GM20431 (cell line): ENCODE data around the gene TRIM63.

Experiments used
- in situ Hi-C: fragments of 300-500 bp; cut with MseI, MboI; formaldehyde crosslinking; loops from one replicate; pipeline ENCODE4 v1.15.0; 2020; ENCODE audit warnings: low sequenced_read_pairs; ENCODE audit not compliant: unreplicated experiment

Gene TRIM63

GRCh38 chr1:26090893-26091292 is 23.5 kb upstream of the TRIM63 start:
- in situ Hi-C loops = no loop called here

- in situ Hi-C loops = no loop called here
These were observed 21.7 kb upstream of the TRIM63 start for GRCh38 chr1:26089125-26089524.

- in situ Hi-C loops = no loop called here
These were observed 17.4 kb upstream of the TRIM63 start for GRCh38 chr1:26084844-26085243.

GRCh38 chr1:26084091-26084561 is 16.7 kb upstream of the TRIM63 start:
- in situ Hi-C loops = no loop called here

- in situ Hi-C loops = no loop called here
These were observed 15.8 kb upstream of the TRIM63 start for GRCh38 chr1:26083208-26083607.

- in situ Hi-C loops = no loop called here
These were observed 14.6 kb upstream of the TRIM63 start for GRCh38 chr1:26082020-26082350.

- in situ Hi-C loops = no loop called here
These were observed 14.0 kb upstream of the TRIM63 start for GRCh38 chr1:26081267-26082019.

- in situ Hi-C loops = no loop called here
These were observed 12.8 kb upstream of the TRIM63 start for GRCh38 chr1:26079960-26080814.

GRCh38 chr1:26079178-26079563 is 11.7 kb upstream of the TRIM63 start:
- in situ Hi-C loops = no loop called here

GRCh38 chr1:26078286-26079177 is 11.1 kb upstream of the TRIM63 start:
- in situ Hi-C loops = no loop called here

GRCh38 chr1:26077524-26077923 is 10.1 kb upstream of the TRIM63 start:
- in situ Hi-C loops = no loop called here

GRCh38 chr1:26075421-26076144 is 8.2 kb upstream of the TRIM63 start:
- in situ Hi-C loops = no loop called here

- in situ Hi-C loops = no loop called here
These were observed 4.9 kb upstream of the TRIM63 start for GRCh38 chr1:26072305-26072704.

GRCh38 chr1:26070963-26071342 is 3.5 kb upstream of the TRIM63 start:
- in situ Hi-C loops = no loop called here

GRCh38 chr1:26070296-26070962 is 3.0 kb upstream of the TRIM63 start:
- in situ Hi-C loops = no loop called here

GRCh38 chr1:26069941-26070295 is 2.5 kb upstream of the TRIM63 start:
- in situ Hi-C loops = no loop called here

GRCh38 chr1:26066857-26067256 is 573 bp downstream of the TRIM63 start:
- in situ Hi-C loops = no loop called here

GRCh38 chr1:26066160-26066559 is 1.3 kb downstream of the TRIM63 start:
- in situ Hi-C loops = no loop called here

- in situ Hi-C loops = no loop called here
These were observed 2.9 kb downstream of the TRIM63 start for GRCh38 chr1:26064553-26064952.
